Stimulated activated CD4-positive, alpha-beta T cell treated with anti-CD3 and anti-CD28 coated beads, Interleukin-1b, Interleukin-23, amount 100 ng/mL, for 1 hour (primary cell): ENCODE results near the gene EYS.
"Not testable (repeated sequence)": the region's sequence is repeated elsewhere in the genome, so short reads cannot be mapped to it uniquely, and the experiment has no call there.

ENCODE experiments used
- DNase-seq, 2 donors: peaks; one replicate each; pipeline ENCODE4 v3.0.0-alpha.2; 2020; ENCODE audit warnings: low read depth in 2 of 2

Gene EYS

DNA sequence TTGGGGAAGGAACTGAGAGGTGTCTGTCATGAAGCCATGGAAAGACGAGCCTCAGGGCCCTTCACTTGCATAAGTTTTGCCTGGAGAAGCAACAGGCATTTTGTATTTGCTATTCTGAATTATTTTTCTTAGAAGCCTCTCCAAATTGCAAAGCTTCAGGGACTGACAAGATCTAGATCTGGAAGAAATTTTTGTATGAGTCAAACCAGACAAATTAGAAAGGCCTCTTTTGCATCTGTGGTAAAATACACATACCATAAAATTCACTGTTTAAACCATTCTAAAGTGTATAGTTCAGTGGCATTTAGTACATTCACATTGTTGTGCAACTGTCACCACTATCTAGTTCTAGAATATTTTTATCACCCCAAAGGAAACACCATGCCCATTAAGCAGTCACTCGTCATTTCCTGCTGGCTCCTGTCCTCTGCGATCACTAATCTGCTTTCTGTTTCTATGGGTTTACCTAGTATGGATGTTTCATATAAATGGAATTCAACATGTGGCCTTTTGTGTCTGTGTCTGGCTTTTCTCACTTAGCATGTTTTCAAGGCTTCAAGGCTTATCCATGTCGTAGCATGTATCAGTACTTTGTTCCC is 1802.3 kb downstream of the EYS start:
- DNase-seq: no peak

DNA sequence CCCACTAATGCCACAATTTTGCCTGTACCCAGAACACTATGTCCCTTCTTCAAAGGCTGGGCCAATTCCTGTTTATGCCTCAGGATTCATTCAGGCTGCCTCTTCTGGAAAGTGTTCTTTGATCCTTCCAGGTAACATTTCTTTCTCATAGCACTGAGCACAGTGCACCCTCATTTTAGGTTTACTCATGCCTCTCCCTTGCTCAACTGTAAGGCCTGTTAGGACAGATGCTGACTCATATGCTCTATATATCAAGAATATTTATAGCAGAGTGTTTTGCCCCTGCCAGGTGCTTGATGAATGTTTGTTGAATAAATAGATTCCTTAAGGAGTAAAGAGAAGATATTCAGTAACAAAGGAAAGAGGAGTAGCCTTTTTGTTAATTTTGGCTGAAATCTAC is 1807.5 kb downstream of the EYS start:
- DNase-seq: no peak

DNA sequence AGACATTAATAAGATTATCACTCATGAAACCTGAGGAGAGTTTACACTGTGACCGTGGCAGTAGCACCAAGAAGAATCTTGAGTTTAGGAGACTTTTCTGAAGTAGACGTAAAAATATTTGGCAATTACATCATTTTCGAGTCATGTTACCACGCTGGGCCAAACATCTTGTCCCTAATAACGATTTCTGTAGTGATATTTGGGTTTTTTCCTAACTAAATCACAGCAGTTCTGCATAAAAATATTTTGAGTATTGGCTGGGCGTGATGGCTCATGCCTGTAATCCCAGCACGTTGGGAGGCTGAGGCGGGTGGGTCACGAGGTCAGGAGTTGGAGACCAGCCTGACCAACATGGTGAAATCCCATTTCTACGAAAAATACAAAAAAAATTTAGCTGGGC is 1809.1 kb downstream of the EYS start:
- DNase-seq: no peak

DNA sequence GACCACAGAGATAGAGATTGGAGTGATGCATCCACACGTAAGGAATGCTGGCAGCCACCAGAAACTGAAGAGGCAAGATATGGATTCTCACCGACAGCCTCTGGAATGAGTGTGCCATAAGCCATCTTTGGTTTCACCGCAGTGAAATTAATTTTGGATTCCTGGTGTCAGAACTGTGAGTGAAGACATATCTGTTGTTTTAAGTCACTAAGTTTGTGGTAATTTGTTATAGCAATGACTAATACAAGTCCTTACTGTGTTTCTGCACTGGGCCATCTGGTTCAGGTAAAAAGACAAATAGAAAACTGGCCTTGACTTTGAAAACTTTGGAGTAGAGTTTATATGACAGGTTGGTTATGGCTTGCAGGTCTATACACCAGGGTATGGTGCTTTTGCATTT is 1809.6 kb downstream of the EYS start:
- DNase-seq: no peak

DNA sequence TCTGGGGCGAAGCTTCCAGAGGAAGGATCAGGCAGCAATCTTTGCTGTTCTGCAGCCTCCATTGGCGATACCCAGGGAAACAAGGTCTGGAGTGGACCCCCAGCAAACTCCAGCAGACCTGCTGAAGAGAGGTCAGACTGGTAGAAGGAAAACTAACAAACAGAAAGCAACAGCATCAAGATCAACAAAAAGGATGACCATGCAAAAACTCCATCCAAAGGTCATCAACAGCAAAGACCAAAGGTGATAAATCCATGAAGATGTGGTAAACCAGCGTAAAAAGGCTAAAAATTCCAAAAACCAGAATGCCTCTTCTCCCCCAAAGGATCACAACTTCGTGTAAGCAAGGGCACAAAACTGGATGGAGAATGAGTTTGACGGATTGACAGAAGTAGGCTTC is 1818.6 kb downstream of the EYS start:
- DNase-seq: no peak

DNA sequence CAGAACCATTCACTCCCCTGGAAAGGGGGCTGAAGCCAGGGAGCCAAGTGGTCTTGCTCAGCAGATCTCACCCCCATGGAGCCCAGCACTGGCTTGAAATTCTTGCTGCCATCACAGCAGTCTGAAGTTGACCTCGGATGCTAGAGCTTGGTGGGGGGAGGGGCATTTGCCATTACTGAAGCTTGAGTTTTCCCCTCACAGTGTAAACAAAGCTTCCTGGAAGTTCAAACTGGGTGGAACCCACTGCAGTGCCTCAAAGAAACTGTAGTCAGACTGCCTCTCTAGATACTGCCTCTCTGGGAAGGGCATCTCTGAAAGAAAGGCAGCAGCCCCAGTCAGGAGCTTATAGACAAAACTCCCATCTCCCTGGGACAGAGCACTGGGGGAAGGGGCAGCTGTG is 1819.2 kb downstream of the EYS start:
- not testable (repeated sequence) for DNase-seq

DNA sequence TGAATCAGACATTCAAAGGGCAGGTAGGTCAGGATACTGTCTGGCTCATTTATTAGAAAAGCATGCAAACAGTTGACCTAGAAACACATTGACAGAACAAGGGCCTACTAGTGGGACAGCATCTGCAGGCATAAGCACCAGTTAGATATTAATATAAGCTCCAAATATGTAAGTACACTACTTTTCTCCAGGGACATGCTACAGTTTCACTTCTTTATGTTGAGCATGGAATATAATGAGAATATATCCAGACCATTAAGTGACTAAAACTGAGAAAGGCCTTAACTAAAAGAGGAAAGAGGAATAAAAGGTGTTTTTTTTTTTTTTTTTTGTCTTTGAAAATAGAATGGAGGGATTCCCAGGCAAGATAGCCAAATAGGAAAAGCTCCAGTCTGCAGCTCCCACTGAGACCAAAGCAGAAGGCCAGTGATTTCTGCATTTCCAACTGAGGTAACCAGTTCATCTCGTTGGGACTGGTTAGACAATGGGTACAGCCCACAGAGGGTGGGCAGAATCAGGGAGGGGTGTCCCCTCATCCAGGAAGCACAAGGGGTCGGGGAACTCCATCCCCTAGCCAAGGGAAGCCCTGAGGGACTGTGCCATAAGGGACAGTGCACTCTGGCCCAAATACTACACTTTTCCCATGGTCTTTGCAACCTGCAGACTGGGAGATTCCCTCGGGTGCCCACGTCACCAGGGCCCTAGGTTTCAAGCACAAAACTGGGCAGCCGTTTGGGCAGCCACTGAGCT is 1819.8 kb downstream of the EYS start:
- no peak for DNase-seq

DNA sequence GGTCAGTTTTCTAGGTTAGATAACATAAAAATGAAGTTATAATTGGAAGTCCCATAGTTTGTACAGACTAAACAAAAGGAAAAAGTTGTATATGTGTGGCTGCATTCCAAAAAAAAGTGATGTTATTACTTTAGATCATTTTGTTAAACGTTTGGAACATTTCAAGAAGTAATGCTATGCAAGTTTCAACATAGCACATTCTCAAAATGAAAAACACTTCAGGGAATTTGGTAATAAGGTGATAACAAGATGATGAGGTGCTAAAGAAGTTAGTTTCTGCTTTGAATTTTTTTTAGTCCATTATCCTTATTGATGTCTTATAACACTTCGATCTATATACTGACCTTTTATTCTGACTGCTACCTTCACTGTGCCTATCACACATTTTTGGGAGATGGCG is 1820.7 kb downstream of the EYS start:
- no peak for DNase-seq

DNA sequence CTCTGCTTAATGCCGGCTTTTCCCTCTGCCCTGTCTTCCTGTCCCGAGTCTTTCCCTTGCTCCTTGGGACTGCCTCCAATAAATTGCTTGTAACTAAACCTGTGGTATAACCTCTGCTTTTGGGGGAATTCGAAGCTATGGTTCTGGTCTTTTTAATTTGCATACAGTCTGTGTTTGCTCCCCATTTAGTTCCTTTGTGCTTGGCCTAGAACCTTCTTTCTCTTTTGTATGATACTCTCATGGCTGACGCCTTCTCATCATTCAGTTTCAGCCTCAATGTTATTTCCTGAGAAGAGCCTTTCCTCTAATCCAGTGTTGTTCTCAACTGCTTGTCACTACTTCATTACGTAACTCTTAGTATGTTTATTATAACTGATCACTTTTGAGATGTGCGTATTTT is 1823.4 kb downstream of the EYS start:
- no peak for DNase-seq

DNA sequence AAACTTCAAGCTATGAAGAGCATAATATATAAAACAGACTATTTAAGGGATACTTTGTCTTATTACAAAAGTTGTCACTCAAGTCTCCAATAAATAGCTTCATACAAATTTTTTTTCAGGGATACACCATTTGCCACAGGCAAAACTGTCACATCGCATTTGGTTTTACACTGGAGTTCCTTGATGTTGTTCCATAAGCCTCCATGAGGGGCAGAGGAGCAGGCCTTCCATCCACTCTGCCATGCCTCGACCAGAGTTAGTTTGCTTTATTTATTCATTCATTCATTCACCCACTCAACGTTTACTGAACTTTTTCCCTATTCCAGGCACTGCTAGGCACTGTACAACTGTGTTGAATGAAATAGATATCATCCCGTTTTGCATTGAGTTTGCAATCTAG is 1824.8 kb downstream of the EYS start:
- no peak for DNase-seq

DNA sequence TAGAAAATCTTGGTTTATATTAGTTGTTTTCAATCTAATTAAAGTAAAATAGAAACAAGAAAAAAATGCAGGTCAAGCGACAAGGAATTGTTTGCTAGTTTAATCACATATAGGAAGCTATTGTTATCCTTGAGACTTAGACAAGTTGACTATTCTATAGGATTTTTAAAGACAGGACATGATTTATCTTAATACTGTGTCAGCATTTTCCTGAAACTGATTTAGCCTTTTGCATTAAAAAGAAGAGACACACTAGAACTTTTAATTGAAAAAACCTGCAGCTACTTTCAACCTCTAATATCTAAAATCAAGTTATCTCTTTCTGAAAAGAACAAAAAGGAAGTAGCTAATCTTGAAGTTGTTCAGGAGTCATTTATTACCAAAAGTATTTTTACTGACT is 1825.2 kb downstream of the EYS start:
- no peak for DNase-seq

DNA sequence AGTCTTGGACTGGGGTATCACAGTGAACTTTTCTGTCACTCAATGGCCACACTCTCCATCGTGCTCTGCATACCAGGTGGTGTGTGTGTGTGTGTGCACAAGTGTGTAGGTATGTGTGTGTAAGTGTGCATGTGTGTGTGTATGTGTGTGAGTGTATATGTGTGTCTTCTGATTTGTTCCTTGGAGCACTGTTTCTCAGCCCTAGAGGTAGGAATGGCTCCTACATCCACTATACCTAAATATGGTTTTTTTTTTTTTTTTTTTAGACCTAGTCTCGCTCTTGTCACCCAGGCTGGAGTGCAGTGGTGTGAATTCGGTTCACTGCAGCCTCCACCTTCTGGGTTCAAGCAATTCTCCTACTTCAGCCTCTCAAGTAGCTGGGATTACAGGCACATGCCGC is 1834.8 kb downstream of the EYS start:
- DNase-seq: no peak

DNA sequence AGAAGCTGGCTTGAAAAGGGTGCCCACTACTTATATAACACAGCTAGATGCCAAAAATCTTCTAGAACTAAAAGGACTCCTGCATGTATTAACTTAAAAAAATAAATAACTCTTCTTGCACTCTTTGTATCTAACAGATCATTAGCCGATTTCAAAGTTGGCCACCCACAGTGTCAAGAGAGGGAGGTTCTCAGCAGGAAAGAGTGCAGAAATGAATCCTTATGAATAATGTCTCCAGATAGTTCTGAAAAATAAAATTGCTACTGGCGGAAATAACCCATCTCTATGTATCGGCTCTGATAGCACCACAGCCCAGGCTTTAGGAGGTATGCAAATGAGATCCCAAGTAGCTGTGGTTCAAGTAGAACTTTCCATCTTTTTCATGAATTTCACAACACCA is 1838.7 kb downstream of the EYS start:
- no peak for DNase-seq

DNA sequence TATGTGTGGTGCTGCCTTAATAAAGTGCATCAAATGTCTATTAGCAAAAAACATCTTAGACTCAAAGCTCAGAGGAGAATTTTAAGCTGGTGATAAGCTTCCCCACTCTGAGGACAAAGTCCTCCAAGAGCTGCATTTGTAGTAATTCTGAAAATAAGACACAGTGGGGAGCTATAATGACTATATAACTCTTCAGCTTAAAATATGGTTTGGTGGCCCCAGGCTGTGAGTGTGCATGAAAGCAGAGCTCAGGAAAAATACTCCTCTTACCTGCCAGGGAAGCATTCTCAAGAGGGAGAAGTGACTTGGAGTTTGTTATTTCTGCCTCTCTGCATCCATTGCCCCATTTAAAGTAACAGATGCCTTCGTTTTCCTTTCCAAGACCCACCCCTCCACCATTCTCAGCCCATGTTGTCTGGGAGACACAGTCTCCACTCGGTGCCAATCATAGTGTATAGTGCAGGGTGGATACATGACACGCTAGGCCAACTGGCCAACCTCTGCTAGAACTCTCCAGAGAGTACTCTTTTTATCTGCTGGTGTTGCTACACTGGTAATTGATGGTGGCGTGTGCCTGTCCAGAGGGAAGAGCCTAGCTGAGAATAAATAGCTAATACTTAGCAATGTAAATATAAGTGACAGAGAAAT is 1842.2 kb downstream of the EYS start:
- no peak for DNase-seq

DNA sequence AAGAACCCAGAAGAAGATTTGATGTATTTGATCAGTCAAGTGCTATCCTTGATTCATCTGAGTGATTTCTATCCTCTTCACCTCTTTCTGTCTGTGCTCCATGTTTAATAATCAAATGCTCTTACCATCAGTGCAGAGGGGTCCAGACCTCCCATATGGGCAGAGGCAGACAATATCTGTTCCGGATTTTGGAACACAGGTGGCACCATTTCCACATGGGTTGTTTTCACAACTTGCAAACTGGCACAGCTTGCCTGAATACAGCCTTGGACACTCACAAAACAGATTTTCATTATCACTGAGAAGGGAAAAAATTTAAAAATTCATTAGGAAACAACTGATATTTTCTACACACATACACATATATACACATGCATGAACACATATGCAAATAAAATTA is 1843.0 kb downstream of the EYS start:
- no peak for DNase-seq

DNA sequence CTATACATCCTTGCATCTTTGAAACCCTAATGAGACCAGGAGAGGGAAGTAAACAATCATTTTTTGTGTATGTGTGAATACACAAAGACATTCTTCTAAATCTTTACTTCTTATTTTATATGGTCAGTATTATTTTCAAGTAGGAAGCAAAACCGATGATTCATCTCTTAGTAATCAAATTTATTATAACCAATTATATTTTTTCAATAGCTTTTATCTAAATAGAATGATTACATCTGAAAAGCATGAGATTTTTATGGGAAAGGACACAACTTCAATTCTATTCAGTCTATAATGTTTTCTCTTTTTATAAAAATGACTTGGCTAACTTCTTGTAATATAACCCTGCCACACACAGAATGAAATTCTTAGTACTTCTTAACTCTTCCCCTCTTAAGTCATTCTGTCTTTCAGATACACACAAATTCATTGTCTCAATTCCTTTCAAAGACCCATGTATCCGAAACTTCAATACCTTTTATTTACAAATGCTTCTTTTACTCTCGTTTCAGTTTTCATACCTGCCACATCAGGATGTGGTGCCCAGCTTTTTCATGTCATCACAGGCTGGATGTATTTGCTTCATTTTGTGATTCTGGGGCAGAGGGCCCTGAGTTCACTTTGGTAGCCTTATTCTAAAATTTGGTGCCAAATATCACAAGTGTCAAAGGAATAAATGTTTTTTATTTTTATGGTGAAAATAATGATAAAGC is 1844.4 kb downstream of the EYS start:
- no peak for DNase-seq

DNA sequence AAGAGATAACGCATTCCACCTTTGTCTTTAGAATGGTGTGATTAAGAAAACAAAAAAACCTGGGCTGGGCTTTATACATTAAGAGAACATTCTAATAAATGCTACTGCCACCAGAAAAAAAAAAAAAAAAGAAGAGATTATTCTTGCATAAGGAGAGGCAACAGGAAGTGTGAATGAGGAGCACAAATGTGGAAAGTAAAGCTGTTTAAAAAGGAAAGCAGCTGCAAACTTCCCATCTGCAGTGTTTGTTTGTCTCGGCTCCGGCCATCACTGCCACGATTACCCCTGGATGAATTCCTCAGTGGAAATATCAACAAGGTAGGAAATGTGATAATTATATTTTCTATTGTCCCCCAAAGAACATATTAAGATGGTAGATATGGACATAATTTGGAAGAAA is 1847.5 kb downstream of the EYS start:
- no peak for DNase-seq

DNA sequence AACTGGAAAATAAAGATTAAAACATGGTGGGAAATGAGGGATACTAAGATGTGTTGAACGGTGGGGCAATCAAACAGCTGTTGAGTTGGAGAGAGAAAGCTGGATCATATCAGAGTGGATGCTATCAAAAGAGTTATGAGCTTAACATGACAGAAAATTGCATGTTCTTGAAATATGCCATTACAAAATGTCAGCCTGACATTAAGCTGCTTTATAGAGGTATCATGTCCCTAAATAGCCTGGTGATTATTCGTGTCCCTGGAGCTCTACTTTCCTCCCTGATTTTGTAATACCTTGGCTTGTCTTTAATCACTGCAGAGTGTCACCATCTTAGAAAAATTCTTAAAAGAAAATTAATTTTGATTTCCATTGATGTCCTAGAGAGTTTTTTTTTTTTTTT is 1848.3 kb downstream of the EYS start:
- DNase-seq: no peak

DNA sequence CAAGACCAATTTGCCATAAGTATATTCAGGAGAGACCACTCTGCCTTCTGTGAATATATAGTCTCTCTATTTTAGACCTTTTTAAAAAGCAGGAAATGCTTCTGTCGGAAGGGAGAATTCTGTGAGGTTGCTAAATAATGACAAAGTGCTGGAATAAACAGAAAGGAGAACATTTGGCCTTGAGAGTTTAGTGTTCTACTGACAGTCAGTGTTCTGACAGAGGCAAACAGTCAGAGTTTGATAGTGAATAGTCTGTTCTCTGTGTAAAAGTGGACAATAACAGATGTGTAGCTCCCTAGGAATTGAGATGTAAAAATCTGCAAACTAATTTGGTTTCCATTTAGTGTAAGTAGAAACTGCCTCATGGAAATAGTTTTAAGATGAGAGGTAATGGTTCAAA is 1850.8 kb downstream of the EYS start:
- DNase-seq: no peak

DNA sequence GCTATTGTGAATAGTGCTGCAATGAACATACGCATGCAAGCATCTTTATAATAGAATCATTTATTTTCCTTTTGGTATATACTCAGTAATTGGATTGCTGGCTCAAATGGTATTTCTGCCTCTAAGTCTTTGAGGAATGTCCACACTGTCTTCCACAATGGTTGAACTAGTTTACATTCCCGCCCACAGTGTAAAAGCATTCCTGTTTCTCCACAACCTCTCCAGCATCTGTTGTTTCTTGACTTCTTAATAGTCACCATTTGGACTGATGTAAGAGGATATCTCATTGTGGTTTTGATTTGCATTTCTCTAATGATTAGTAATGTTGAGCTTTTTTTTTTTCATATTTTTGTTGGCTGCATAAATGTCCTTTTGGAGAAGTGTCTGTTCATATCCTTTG is 1862.7 kb downstream of the EYS start:
- no peak for DNase-seq

DNA sequence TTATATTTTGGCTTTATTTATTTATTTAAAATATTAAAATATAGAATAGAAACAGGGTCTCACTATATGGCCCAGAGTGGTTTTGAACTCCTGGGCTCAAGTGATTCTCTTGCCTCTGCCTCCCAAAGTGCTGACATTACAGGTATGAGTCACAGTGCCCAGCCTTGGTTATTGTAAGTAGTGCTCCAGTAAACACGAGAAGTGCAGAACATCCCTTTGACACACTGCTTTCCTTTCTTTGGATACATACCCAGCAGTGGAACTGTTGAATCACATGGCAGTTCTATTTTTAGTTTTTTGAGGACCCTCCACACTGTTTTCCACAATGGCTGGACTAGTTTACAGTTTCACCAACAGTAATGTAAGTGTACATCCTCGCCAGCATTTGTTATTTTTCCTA is 1867.5 kb downstream of the EYS start:
- DNase-seq: no peak

DNA sequence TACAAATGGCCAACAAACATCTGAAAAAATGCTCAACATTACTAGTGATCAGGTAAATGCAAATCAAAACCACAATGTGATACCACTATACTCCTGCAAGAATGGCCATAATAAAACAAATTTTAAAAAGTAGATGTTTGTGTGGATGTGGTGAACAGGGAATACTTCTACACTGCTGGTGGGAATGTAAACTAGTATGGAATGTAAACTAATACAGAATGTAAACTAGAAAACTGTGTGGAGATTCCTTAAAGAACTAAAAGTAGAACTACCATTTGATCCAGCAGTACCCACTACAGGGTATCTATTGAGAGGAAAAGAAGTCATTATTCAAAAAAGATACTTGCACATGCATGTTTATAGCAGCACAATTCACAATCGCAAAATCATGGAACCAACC is 1878.3 kb downstream of the EYS start:
- not testable (repeated sequence) for DNase-seq

DNA sequence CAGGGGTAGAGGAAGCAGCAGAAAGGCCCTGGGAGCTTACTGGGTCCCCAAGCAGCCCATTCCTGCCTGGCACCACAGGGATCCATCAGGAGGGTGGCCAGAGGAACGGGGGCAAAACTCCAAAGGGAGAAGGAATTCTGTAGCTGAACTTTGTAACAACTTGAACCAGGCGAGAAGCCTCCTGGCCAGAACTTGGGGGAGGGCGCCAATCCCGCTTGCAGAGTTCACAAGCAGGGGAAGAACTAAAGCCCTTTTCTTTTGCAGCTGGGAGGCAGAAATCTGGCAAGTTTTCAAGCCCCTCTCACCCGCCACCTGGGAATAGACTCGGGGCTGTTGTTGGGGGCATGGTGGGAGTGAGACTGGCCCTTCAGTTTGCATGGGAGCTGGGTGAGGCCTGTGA is 1882.3 kb downstream of the EYS start:
- DNase-seq: no peak
